Esophagus muscularis mucosa (tissue), 4 donors: Measurements from ENCODE around the gene GABPB1. TPM values are rescaled to one million over a fixed set of nuclear protein-coding genes. Genes with fewer than 3 reads are reported as not detected.

Experiments used
- DNase-seq: peaks from one replicate; pipeline ENCODE4 v3.0.0-alpha.2; 2017; ENCODE audit errors: extremely low spot score
- H3K27ac ChIP-seq, 4 donors: fragments of 200-600 bp; sonication (generic); replicated peaks in 1 of 4; 1 replicate in 3 of 4; 2 replicates in 1 of 4; pipeline ENCODE4 v1.5.1; 2016 to 2019; ENCODE audit warnings: mild to moderate bottlenecking in 1 of 4
- H3K27me3 ChIP-seq, 4 donors: fragments of 200-600 bp; sonication (generic); one replicate each; pipeline versions ENCODE4 v1.5.1 to v1.6.0; 2016 to 2019
- H3K36me3 ChIP-seq, 4 donors: fragments of 200-600 bp; sonication (generic); one replicate each; pipeline ENCODE4 v1.5.1; 2016 to 2019
- H3K4me1 ChIP-seq, 4 donors: fragments of 200-600 bp; sonication (generic); one replicate each; pipeline ENCODE4 v1.5.1; 2016 to 2019
- H3K4me3 ChIP-seq, 4 donors: fragments of 200-600 bp; sonication (generic); 1 replicate in 2 of 4; 2 replicates in 2 of 4; pipeline ENCODE4 v1.5.1; 2016 to 2019; ENCODE audit warnings: mild to moderate bottlenecking in 4 of 4, moderate library complexity in 1 of 4
- H3K9me3 ChIP-seq, 4 donors: fragments of 200-600 bp; sonication (generic); 1 replicate in 3 of 4; 2 replicates in 1 of 4; pipeline ENCODE4 v1.5.1; 2016 to 2019
- CTCF ChIP-seq, 3 experiments: fragments of 200-600 bp in 2 of 3; fragments of 450-650 bp in 1 of 3; sonication (generic) in 2 of 3; IDR thresholded peaks; one replicate each; pipeline ENCODE4 v1.5.1; 2017 to 2019; ENCODE audit warnings: antibody characterized with exemption in 3 of 3, mild to moderate bottlenecking in 2 of 3, moderate library complexity in 1 of 3
- EP300 ChIP-seq: sonication (generic); formaldehyde crosslinking; IDR thresholded peaks from one replicate; pipeline ENCODE4 v1.6.1; 2017; ENCODE audit warnings: antibody characterized with exemption
- POLR2A ChIP-seq: fragments of 450-650 bp; IDR thresholded peaks from one replicate; pipeline ENCODE4 v1.6.1; 2017; ENCODE audit warnings: antibody characterized with exemption, moderate library complexity, mild to moderate bottlenecking, low read depth
- POLR2AphosphoS5 ChIP-seq, 2 donors: sonication (generic); formaldehyde crosslinking; IDR thresholded peaks; one replicate each; pipeline ENCODE4 v1.6.1; 2017; ENCODE audit warnings: antibody characterized with exemption in 2 of 2
- WGBS: methylation state at CpG from one replicate; pipeline ENCODE4 v1.1.5; 2018; 5-methylcytosine and 5-hydroxymethylcytosine counted together
- intact Hi-C: fragments of 100-400 bp; cut with DNase I; formaldehyde crosslinking; loops from one replicate; pipeline ENCODE4 v1.15.1; 2023
- total RNA-seq, 4 donors: library from RNA; depleted of rRNA; stranded (reverse); fragments of >200 nt; gene quantifications; one replicate each; pipeline versions ENCODE4 v1.1.0 to v1.2.1, GENCODE V29; 2016

GABPB1 gene
- total RNA-seq, 4 donors from 2014 or later = 13.2 to 23.5 (median 15.4) TPM

GRCh38 chr15:50345298-50345697 is 9.7 kb downstream of the GABPB1 start:
- intact Hi-C loops = no loop called here

GRCh38 chr15:50344006-50344464 is 11.0 kb downstream of the GABPB1 start:
- Histone ChIP-seq H3K27me3 (no peaks in the 10 kb centered on the region), H3K4me3 (no peak overlapping the region), H3K36me3 (no peaks in the 10 kb centered on the region), H3K27ac (no peak overlapping the region), H3K9me3 (no peaks in the 10 kb centered on the region), H3K4me1 (peaks cover 0 to 28% (median 19%) of the 10 kb centered on the region in 4 donors)
- DNase-seq = no peak
- 80% methylated on average over 3 of the region's 3 CpGs for WGBS
- TF ChIP-seq POLR2A = no peak
- no peak for TF ChIP-seq CTCF (IDR thresholded peaks at IDR 0.05)
- TF ChIP-seq EP300 = no peak
- TF ChIP-seq POLR2AphosphoS5 (IDR thresholded peaks at IDR 0.05) = no peak
- intact Hi-C loops = no loop called here

More at GRCh38 chr15:50345298-50345697, 9.7 kb downstream of the GABPB1 start:
- WGBS = 88% methylated on average over 5 of the region's 5 CpGs
- no peak for TF ChIP-seq EP300
- no peak for TF ChIP-seq POLR2A
- no peak for TF ChIP-seq POLR2AphosphoS5 (IDR thresholded peaks at IDR 0.05)
- no peak for TF ChIP-seq CTCF (IDR thresholded peaks at IDR 0.05)
- H3K4me3 ChIP-seq = no peak overlapping the region
- peaks cover 1 to 35% (median 32%) of the 10 kb centered on the region in 4 donors for H3K4me1 ChIP-seq
- no peak for DNase-seq
- no peaks in the 10 kb centered on the region for H3K9me3 ChIP-seq
- H3K36me3 ChIP-seq = no peaks in the 10 kb centered on the region
- no peaks in the 10 kb centered on the region for H3K27me3 ChIP-seq
- no peak overlapping the region for H3K27ac ChIP-seq

GRCh38 chr15:50341616-50342136 is 13.3 kb downstream of the GABPB1 start:
- Histone ChIP-seq H3K36me3 (no peaks in the 10 kb centered on the region), H3K27me3 (no peaks in the 10 kb centered on the region), H3K4me1 (peaks cover 0 to 9% (median 5%) of the 10 kb centered on the region in 4 donors), H3K27ac (no peak overlapping the region), H3K9me3 (no peaks in the 10 kb centered on the region), H3K4me3 (no peak overlapping the region)
- 71% methylated on average over 7 of the region's 7 CpGs for WGBS
- no peak for DNase-seq
- intact Hi-C loops = no loop called here
- TF ChIP-seq POLR2AphosphoS5 (IDR thresholded peaks at IDR 0.05) (no peak), CTCF (IDR thresholded peaks at IDR 0.05) (no peak), EP300 (no peak)

- WGBS = 93% methylated on average over 1 of the region's 1 CpG
- intact Hi-C loops = no loop called here
- TF ChIP-seq CTCF (IDR thresholded peaks at IDR 0.05) = no peak
- no peak for TF ChIP-seq POLR2AphosphoS5 (IDR thresholded peaks at IDR 0.05)
- no peak for TF ChIP-seq POLR2A
- TF ChIP-seq EP300 = no peak
- Histone ChIP-seq H3K27me3 (no peaks in the 10 kb centered on the region), H3K4me1 (peaks cover 0 to 9% (median 3%) of the 10 kb centered on the region in 4 donors), H3K4me3 (no peak overlapping the region), H3K9me3 (no peaks in the 10 kb centered on the region), H3K27ac (no peak overlapping the region), H3K36me3 (no peaks in the 10 kb centered on the region)
- DNase-seq = no peak
These were observed 14.6 kb downstream of the GABPB1 start for GRCh38 chr15:50340416-50340815.

- Histone ChIP-seq H3K36me3 (no peaks in the 10 kb centered on the region), H3K9me3 (no peaks in the 10 kb centered on the region), H3K27me3 (no peaks in the 10 kb centered on the region), H3K4me3 (no peak overlapping the region), H3K4me1 (peaks cover 0 to 9% (median 3%) of the 10 kb centered on the region in 4 donors), H3K27ac (no peak overlapping the region)
- no peak for DNase-seq
- TF ChIP-seq CTCF (IDR thresholded peaks at IDR 0.05) = no peak
- no peak for TF ChIP-seq EP300
- TF ChIP-seq POLR2A = no peak
- no peak for TF ChIP-seq POLR2AphosphoS5 (IDR thresholded peaks at IDR 0.05)
- WGBS = 98% methylated on average over 1 of the region's 1 CpG
- intact Hi-C loops = no loop called here
These were observed 15.3 kb downstream of the GABPB1 start for GRCh38 chr15:50339717-50340116.
